22Rv1 (cell line): Measurements from ENCODE around the gene PXK.

Source experiments
- CTCF ChIP-seq: fragments of 450-650 bp; IDR thresholded peaks from 2 replicates; pipeline ENCODE4 v1.5.1; 2017; ENCODE audit warnings: mild to moderate bottlenecking
- ZFX ChIP-seq: fragments of 450-650 bp; IDR thresholded peaks from 2 replicates; pipeline ENCODE4 v1.6.1; 2017; ENCODE audit warnings: antibody characterized with exemption, borderline replicate concordance

DNA sequence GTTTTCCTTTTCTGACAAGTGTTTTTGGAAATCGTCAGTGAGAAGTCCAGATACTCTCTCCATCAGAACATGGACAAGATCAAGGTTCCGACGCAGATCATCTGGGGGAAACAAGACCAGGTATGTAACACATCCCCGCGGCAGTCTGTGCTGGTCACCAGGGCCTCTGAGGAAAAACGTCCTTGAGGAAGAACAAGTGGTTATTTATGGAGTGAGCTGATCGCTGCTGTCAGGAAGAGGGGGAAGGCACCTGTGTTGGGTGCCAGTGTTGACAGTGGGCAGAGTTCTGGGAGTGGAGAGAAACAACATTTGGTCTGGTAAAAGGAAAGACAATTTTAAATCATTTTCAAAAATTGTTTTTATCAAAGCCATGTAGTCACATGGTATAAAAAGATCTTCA is 47.4 kb upstream of the PXK start:
- TF ChIP-seq CTCF (no peak), ZFX (no peak)
